OCI-LY1 (cell line): ENCODE measurements around the gene AGPAT3.
"Not testable (repeated sequence)": the region's sequence is repeated elsewhere in the genome, so short reads cannot be mapped to it uniquely, and the experiment has no call there.

Experiments used
- H2AFZ ChIP-seq: fragments of 200-600 bp; sonication (generic), shearing (Covaris generic); 2 replicates; pipeline ENCODE4 v1.6.0; 2014; ENCODE audit warnings: antibody characterized with exemption, mild to moderate bottlenecking, low read length
- H3F3A ChIP-seq: fragments of 200-600 bp; sonication (generic), shearing (Covaris generic); 2 replicates; pipeline ENCODE4 v1.6.0; 2014; ENCODE audit warnings: mild to moderate bottlenecking, antibody characterized with exemption, low read length, moderate library complexity; ENCODE audit not compliant: insufficient read depth
- H3K27ac ChIP-seq: fragments of 200-600 bp; sonication (generic); 2 replicates; pipeline ENCODE4 v1.5.1; 2014; ENCODE audit warnings: low read length, mixed run types, mild to moderate bottlenecking, low read depth; ENCODE audit not compliant: poor library complexity, severe bottlenecking
- H3K27me3 ChIP-seq: fragments of 200-600 bp; sonication (generic); 2 replicates; pipeline ENCODE4 v1.6.0; 2014; ENCODE audit warnings: antibody characterized with exemption, mild to moderate bottlenecking, low read length, moderate library complexity; ENCODE audit not compliant: insufficient read depth
- H3K36me3 ChIP-seq: fragments of 200-600 bp; sonication (generic); 2 replicates; pipeline ENCODE4 v1.6.1; 2014; ENCODE audit warnings: mild to moderate bottlenecking, antibody characterized with exemption, low read length, moderate library complexity, mixed read lengths; ENCODE audit not compliant: insufficient read depth
- H3K4me1 ChIP-seq: fragments of 200-600 bp; sonication (generic); 2 replicates; pipeline ENCODE4 v1.5.1; 2014; ENCODE audit warnings: mild to moderate bottlenecking, low read length, moderate library complexity; ENCODE audit not compliant: insufficient read depth, severe bottlenecking
- H3K4me2 ChIP-seq: fragments of 200-600 bp; sonication (generic), shearing (Covaris generic); 2 replicates; pipeline ENCODE4 v1.6.1; 2014; ENCODE audit warnings: low read length
- H3K4me3 ChIP-seq: fragments of 200-600 bp; sonication (generic); 2 replicates; pipeline ENCODE4 v1.5.1; 2014; ENCODE audit warnings: low read length, low read depth, mild to moderate bottlenecking, mixed read lengths; ENCODE audit not compliant: poor library complexity, severe bottlenecking
- H3K79me2 ChIP-seq: fragments of 200-600 bp; shearing (Covaris generic); 2 replicates; pipeline ENCODE4 v1.6.1; 2016; ENCODE audit warnings: mixed run types, low read length, mixed read lengths; ENCODE audit not compliant: insufficient read depth
- H3K9ac ChIP-seq: fragments of 200-600 bp; sonication (generic), shearing (Covaris generic); 2 replicates; pipeline ENCODE4 v1.6.1; 2014; ENCODE audit warnings: mild to moderate bottlenecking, low read length, mixed read lengths
- H3K9me2 ChIP-seq: fragments of 200-600 bp; sonication (generic), shearing (Covaris generic); 2 replicates; pipeline ENCODE4 v1.6.1; 2014; ENCODE audit warnings: low read depth, mild to moderate bottlenecking, low read length, mixed read lengths
- H3K9me3 ChIP-seq: fragments of 200-600 bp; shearing (Covaris generic); 2 replicates; pipeline ENCODE4 v1.6.1; 2014; ENCODE audit warnings: low read length, mixed read lengths
- H4K20me1 ChIP-seq: fragments of 200-600 bp; sonication (generic), shearing (Covaris generic); 2 replicates; pipeline ENCODE4 v1.6.0; 2016; ENCODE audit warnings: mild to moderate bottlenecking, low read length; ENCODE audit not compliant: insufficient read depth
- CTCF ChIP-seq: fragments of 200-600 bp; sonication (generic), shearing (Covaris generic); IDR thresholded peaks from 2 replicates; pipeline ENCODE4 v1.5.1; 2017; ENCODE audit warnings: mild to moderate bottlenecking, antibody characterized with exemption, low read length, moderate library complexity, mixed read lengths
- EZH2 ChIP-seq: fragments of 200-600 bp; sonication (generic), shearing (Covaris generic); IDR thresholded peaks from 2 replicates; pipeline ENCODE4 v1.8.0; 2017; ENCODE audit warnings: borderline replicate concordance, mixed run types, mild to moderate bottlenecking, antibody characterized with exemption, low read length, moderate library complexity, mixed read lengths

Gene AGPAT3

DNA sequence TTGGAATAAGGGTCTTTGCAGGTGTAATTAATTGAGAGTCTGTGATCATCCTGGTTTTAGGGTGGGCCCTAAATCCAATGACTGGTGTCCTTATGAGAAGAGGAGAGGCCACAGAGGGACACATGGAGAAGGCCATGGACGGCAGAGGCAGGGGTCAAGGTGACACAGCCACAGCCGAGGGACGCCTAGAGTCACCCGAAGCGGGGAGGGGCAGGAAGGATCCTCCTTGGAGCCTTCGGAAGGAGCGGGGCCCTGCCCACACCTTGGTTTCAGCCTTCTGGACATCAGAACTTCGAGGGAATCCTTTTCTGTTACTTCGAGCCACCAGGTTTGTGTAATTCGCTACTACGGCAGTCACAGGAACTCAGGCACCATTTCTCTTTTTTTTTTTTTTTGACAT, 44.6 kb upstream of the AGPAT3 start:
- Histone ChIP-seq H3K9ac (no peak overlapping the region), H3K4me2 (no peak overlapping the region), H3K79me2 (no peaks in the 10 kb centered on the region), H3K4me3 (no peak overlapping the region), H4K20me1 (no peaks in the 10 kb centered on the region), H3K9me2 (no peaks in the 10 kb centered on the region), H3K4me1 (peaks cover 29% of the 10 kb centered on the region), H2AFZ (no peak overlapping the region), H3K27ac (no peak overlapping the region), H3K9me3 (no peaks in the 10 kb centered on the region), H3F3A (no peaks in the 10 kb centered on the region), H3K27me3 (no peaks in the 10 kb centered on the region), H3K36me3 (no peaks in the 10 kb centered on the region)
- TF ChIP-seq EZH2 (no peak), CTCF (no peak)

DNA sequence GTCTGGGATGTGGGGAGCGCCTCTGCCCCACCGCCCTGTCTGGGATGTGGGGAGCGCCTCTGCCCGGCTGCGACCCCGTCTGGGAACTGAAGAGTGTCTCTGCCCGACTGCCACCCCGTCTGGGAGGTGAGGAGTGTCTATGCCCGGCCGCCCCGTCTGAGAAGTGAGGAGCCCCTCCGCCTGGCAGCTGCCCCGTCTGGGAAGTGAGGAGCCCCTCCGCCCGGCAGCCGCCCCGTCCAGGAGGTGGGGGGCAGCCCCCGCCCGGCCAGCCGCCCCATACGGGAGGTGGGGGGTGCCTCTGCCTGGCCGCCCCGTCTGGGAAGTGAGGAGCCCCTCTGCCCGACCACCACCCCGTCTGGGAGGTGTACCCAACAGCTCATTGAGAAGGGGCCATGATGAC, 42.9 kb upstream of the AGPAT3 start:
- not testable (repeated sequence) for H3K9me3 ChIP-seq, H2AFZ ChIP-seq, H3K4me3 ChIP-seq, H3K9me2 ChIP-seq, H3K79me2 ChIP-seq, H4K20me1 ChIP-seq, H3K36me3 ChIP-seq, H3F3A ChIP-seq, H3K27ac ChIP-seq, H3K27me3 ChIP-seq, H3K9ac ChIP-seq, H3K4me2 ChIP-seq
- peaks cover 17% of the 10 kb centered on the region for H3K4me1 ChIP-seq

DNA sequence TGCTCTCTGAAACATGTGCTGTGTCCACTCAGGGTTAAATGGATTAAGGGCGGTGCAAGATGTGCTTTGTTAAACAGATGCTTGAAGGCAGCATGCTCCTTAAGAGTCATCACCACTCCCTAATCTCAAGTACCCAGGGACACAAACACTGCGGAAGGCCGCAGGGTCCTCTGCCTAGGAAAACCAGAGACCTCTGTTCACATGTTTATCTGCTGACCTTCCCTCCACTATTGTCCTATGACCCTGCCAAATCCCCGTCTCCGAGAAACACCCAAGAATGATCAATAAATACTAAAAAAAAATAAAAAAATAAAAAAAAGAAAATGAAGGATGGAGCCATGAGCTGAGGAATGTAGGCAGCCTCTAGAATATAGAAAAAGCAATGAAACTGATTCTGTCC, 42.3 kb upstream of the AGPAT3 start:
- H3K4me1 ChIP-seq, result peaks cover 11% of the 10 kb centered on the region
- not testable (repeated sequence) for H3K36me3 ChIP-seq, H4K20me1 ChIP-seq

GRCh38 chr21:43824333-43825241, 40.4 kb upstream of the AGPAT3 start:
- no peaks in the 10 kb centered on the region for H3K9me3 ChIP-seq
- no peaks in the 10 kb centered on the region for H3K79me2 ChIP-seq
- no peaks in the 10 kb centered on the region for H3F3A ChIP-seq
- H3K27me3 ChIP-seq, result peaks cover 7% of the 10 kb centered on the region
- no peak for TF ChIP-seq EZH2
- no peak for TF ChIP-seq CTCF
- H3K4me1 ChIP-seq, result no peaks in the 10 kb centered on the region
- H3K9ac ChIP-seq, result no peak overlapping the region
- H2AFZ ChIP-seq, result no peak overlapping the region
- no peaks in the 10 kb centered on the region for H4K20me1 ChIP-seq
- no peaks in the 10 kb centered on the region for H3K9me2 ChIP-seq
- H3K27ac ChIP-seq, result no peak overlapping the region
- H3K36me3 ChIP-seq, result no peaks in the 10 kb centered on the region; the same call in 1 of the 2 replicates
- no peak overlapping the region for H3K4me3 ChIP-seq
- H3K4me2 ChIP-seq, result no peak overlapping the region

More for the DNA sequence above, 42.3 kb upstream of the AGPAT3 start:
- not testable (repeated sequence) for H2AFZ ChIP-seq, H3K9me2 ChIP-seq, H3K27me3 ChIP-seq, H3K79me2 ChIP-seq, H3K27ac ChIP-seq, H3K4me3 ChIP-seq, H3K9ac ChIP-seq, H3K4me2 ChIP-seq, H3K9me3 ChIP-seq, H3F3A ChIP-seq
